Measurements from ENCODE around the gene NFIA.

- TF ChIP-seq, protein P1, sequence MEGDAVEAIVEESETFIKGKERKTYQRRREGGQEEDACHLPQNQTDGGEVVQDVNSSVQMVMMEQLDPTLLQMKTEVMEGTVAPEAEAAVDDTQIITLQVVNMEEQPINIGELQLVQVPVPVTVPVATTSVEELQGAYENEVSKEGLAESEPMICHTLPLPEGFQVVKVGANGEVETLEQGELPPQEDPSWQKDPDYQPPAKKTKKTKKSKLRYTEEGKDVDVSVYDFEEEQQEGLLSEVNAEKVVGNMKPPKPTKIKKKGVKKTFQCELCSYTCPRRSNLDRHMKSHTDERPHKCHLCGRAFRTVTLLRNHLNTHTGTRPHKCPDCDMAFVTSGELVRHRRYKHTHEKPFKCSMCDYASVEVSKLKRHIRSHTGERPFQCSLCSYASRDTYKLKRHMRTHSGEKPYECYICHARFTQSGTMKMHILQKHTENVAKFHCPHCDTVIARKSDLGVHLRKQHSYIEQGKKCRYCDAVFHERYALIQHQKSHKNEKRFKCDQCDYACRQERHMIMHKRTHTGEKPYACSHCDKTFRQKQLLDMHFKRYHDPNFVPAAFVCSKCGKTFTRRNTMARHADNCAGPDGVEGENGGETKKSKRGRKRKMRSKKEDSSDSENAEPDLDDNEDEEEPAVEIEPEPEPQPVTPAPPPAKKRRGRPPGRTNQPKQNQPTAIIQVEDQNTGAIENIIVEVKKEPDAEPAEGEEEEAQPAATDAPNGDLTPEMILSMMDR (conservative IDR thresholded peaks at IDR 0.05 in 1 of 2, IDR thresholded peaks at IDR 0.05 in 1 of 2; ENCODE audit: extremely low read depth in 1 of 2, insufficient read depth in 1 of 2, low read depth in 1 of 2, low read length in 2 of 2) = no peak
- TF ChIP-seq EZH2 (IDR thresholded peaks at IDR 0.05; ENCODE audit: borderline replicate concordance, low read length) = no peak
Observed at GRCh38 chr1:61171974-61172373, 89.6 kb downstream of the NFIA start.
